ENCODE results near the gene C1QL3.
A peak's percentile ranks its signal among the peaks of the same experiment; 100 is the strongest.

Gene C1QL3

DNA sequence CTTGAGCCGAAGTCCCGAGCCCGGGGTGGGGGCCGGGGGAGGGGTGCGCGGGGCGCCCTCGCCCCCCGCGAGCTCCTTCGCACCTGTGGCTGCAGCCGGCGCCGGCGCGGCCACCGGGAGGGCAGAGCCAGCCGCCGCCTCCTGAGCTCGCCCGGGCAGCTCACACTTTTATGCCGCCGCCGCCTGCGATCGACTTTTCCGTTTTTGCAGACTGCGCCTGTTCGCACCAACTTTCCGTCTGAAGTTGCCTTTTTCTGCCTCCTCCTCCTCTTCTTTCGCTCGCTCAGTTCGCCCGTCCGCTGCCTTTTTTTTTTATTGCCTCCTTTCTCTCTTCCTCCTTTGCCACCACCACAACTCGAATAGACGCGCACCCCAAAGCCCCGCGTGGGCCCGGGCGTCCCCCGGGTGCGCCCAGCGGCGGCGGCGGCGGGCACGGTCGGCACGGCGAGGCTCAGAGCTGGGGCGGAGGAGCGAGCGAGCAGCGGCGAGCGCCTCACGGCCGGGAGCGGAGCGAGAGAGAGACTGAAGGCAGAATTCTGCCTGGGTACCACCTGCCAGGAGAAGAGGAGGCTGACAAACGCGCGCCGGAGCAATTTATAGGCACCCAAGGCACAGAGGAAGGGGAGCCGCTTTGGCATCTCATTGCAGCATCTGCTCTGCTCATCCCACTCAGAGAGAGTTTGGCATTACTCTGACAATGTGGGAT, at the start of gene C1QL3:
Gene C1QL3 (minus strand): TSS at position 569 of the 706 bp plus-strand sequence. CDS start 814 bp downstream, outside the sequence.
- DNase-seq: no peak

DNA sequence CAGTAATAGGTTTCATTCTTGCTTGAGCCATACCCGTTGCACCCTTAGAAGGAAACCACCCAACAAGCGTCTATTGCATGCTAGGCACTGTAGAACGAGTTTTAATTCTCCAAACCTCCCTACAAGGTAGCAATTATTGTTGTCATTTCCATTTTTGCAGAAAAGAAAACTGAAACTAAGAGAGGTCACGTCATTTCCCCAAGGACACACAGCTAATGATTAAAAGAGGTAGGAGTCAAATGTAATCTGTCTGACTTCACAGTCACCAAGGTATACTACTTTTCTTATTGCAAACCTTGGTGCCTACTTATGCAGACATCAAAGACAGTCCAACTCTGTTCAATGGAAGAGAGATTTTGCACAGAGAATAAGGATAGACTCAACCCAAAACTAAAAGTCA, 49.1 kb upstream of the C1QL3 start:
- DNase-seq: no peak

DNA sequence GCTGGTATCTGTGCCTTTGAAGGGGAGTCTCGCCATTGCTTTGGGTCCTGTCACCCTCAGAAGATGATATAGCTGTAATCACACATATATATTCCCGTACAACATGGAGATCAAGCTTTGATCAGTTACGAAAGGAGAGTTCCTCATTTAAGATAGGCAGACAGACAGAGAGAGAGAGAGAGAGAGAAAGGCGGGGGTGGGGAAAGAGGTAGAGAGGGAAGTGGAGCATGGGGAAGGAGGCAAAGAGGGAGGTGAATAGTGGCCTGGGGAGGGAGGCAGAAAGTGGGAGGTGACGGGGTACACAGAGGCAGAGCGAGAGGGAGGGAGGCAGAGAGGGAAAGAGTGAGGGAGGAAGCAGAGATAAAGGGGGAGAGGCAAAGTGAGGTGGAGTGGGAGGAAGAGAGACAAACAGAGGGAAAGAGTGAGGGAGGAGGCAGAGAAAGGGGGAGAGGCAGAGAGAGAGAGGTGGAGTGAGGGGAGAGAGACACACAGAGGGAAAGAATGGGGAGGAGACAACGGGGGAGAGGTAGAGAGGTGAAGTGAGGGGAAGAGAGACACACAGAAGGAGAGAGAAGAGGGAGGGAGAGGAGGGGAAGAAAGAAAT, 44.6 kb upstream of the C1QL3 start:
- DNase-seq: peak in 1 of 2 donors; percentile 3

DNA sequence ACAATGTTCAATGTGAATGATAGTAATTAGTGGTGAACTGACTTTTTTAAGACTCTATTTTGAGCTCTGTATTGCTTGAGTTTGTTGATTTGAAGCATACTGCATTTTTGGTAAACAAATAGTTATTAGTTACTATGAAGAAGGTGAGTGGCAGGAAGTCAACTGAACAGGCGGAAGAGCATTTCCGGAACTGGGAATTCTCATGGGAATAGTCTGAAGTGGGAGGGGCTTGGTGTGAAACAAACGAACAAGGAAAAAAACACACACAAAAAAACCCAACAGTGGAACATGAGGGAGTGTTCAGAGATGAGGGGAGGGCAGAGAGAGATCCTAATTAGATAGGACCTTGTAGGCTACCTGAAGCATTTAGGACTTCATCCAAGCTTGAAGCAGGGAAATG, 43.9 kb upstream of the C1QL3 start:
- DNase-seq: no peak

DNA sequence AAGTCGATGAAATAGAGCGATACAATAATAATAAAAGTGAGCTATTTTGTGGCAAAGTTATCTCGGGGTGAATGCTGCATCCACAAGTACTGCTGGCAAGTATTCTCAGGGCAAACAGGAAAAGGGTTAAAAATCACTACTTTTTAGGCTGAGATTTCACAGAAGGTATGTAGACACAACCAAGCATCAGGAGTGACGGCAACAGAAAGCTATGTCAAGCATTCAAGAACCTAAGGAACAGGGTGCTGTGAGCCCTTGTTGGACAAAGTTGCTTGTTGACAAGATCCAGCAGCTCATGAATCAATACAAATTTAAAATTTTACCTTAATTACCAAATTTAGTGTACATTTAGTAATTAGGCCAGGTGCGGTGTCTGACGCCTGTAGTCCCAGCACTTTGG, 41.2 kb upstream of the C1QL3 start:
- DNase-seq: no peak

DNA sequence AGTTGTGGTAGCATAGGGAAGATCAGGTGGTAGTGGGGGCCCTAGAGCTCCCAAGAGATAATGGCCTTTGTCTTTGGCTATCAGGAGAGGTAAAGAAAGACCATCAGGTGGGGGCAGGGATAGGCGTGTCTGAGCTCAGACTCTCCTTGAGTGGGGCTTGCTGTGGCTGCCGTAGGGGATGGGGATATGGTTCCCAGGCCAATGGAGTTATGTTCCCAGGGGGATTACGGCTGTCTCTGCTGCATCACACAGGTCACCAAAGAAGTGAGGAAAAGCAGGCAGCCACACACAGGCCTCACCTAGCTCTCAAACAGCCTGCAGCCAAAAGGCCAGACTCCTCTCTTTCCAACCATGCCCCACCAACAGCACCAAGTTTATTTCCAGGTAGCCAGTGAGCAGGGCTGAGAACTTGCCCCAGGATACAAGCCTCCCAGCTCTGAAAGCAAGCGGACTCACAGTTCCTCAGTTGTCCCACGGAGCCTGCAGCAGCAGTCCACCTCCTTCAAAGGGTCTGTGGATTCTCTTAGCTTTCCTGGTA, 37.6 kb upstream of the C1QL3 start:
- no peak for DNase-seq

DNA sequence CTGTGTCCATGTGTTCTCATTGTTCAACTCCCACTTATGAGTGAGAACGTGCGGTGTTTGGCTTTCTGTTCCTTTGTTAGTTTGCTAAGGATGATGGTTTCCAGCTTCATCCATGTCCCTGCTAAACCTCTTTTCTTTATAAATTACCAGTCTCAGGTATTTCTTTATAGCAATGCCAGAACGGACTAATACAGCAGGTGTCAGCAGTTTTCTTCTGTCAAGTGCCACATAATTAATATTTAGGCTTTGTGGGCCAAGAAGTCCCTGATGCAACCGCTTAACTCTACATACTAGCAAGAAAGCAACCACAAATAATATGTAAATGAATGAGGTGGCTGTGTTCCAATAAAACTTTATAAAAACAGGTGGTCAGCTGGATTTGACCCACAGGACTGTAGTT, 26.3 kb upstream of the C1QL3 start:
- DNase-seq: no peak

DNA sequence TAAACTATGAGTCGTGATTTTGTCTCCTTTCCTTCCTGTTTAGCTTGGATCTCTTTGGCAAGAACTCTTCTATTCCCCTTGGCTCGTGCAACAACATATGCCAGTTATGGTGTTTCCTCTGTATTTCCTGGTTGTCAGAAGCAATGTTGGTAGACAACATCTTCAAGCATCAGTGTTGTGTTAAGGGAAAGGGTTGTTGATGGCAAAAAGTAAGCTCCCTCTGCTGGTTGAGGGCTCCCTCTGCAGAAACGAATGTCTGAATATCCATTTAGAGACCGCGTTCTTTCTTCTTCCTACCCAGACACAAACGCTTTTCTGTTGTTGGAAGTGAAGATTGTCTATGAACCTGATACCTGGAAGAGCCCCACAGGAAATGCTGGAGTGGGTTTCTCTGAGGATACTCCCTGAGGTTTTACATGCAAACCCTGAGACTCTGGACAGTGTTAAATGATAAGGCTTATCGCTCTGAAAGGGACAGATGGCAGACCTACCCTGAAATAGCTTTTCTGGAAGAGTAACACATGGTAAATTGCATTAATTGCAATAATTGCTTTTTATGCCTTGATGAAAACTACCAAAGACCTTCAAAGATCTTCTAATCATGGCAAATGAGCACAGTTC, 23.5 kb upstream of the C1QL3 start:
- peak; percentile 10 to 33 for DNase-seq

DNA sequence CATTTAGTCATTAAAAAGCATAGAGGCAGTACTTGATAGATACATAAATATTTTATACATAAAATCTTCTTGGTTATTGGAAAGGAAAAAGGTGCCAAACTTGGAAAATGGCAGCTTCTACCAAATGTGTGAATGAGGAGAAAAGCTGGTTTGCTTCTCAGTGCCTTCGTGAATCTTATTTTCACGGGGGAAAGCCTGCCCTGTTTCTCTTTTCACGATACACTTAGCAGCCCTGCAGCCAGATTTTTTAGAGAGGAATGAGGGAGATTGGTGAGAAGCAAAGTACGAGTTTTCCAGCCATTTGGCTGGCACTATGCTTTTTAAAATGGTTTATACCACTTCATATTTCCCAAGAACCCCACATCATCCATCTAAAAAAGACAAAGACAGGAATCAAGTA, 22.9 kb upstream of the C1QL3 start:
- DNase-seq: no peak

DNA sequence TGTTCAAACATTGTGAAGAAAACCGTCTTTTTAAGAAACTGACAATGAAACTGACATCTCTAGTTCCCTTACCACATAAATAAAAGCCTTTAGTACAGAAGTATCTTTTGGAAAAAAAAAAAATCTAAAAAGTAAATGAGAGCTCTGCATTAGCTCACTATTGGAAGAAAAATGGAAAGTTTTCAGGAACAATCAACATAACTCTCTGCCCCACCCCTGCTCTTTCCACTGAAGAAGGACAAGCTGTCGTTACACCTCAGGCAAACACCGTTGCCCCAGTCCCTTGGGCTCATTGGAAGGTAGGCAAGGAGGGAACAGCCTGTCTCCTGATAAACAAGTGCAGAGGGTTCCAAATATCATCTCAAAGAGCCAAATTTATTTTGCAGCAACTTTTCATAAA, 22.4 kb upstream of the C1QL3 start:
- no peak for DNase-seq

DNA sequence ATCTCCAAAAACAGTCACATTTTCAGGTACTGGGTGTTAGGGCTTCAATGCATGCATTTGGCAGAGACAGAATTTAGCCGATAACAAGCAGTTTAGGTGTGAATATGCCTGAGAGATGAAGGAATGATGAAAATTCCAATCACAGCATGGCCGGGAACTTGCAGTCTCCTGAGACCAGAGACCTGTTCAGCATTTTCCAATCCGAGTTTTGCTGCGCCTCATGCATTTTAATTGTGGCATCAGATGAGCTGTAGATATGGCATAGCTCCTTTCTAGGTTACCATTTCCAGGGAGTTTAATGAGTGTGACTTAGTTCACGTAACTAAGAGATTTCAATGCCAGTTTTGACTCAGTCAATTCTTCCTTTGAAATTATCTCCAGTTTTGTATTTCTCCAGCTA, 14.5 kb upstream of the C1QL3 start:
- DNase-seq: no peak

DNA sequence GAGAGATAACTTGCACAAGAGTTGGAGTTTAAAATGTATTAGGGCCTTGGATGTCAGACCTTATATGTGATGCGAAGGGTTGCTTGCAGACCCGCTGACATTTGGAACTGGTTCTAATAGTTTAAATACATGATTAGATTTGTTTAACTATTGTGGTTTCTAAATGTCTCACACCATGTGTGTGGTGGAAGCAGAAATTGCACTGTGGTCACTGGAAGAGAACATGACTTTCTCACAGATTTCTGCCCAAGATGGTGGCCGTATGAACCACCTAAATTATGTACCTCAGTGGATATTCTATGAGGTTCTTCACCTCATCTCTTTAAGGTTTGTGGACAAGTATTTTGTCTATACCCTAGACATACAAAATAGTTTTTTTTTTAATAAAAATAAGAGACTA, 8.2 kb upstream of the C1QL3 start:
- no peak for DNase-seq

DNA sequence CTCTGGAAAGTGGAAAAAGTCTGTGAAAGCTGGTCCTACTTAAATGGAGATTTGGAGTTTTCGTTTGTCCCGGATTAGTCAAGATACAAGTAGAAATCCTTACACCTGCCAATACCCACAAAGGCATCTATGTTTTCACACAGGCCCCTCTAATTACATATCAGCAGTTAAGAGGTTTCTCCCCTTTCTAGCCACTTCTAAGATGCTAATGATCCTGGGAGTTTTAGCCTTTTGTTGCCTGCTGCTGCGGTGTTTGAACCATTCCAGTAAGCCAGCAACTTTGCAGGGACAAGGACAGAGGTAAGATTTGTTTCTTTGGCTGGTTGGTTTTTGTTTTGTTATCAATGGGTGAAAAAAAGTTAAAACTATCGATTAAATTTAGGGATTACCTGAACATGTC, 5.8 kb upstream of the C1QL3 start:
- no peak for DNase-seq

DNA sequence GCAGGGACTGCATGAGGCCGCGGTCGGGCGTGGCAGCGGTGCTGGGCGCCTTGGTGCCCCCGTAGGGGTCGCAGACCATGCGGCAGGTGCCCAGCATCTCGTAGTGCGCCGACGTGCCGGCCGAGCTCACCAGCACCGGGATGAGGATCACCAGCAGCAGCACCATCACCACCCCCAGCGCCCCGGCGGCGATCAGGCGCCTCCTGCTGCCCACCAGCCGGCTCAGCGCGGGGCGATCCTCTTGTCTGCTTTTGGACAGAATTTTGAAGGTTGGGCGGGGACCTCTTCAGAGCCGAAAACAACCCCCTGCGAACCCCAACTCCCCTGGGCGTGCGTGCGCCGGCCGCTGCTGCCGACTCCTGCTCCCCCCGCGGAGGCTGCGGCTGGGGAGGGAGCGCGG, 779 bp downstream of the C1QL3 start:
- peak; percentile 2 to 8 for DNase-seq

DNA sequence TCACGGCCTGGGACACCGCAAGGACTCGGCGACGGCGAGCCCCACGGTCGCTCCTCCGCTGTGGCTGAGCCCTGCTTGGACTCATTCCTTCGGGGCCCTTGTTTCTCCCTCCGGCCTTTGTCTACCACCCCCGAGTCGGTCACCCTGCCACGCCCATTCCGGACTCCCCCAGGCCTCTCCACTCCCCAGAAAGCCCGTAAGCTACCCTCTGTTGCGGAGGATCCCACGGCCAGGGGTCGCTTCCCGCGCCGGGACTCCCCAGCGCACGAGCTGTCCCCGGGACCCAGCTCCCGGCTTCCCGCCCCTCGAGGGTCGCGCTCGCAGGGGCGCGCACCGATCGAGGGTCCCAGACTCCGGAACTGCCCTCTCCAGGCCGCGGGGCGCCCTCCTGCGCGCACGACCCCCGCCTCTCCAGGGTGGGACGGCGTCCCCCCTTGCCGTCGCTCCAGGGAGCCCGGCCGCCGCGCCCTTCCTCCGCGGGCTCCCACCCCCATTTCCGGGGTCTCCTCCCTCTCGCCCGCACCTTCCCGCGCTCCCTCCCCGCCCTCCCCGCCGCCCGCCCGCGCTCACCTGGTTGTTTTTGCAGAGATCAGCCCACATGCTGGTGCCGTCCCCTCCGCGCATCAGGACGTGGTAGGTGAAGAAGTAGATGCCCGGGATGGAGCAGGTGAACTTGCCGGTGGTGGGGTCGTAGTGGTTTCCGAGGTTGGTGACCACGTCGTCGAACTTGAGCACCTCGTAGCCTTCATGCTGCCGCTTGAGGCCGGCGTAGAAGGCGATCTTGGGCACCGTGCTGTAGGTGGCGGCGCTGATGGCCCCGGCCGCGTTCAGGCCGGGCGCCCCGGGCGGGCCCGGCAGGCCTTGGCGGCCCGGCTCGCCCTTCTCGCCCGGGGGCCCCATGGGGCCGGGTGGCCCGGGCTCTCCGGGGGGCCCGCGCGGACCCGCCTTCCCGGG, 1.5 kb downstream of the C1QL3 start:
- no peak for DNase-seq

DNA sequence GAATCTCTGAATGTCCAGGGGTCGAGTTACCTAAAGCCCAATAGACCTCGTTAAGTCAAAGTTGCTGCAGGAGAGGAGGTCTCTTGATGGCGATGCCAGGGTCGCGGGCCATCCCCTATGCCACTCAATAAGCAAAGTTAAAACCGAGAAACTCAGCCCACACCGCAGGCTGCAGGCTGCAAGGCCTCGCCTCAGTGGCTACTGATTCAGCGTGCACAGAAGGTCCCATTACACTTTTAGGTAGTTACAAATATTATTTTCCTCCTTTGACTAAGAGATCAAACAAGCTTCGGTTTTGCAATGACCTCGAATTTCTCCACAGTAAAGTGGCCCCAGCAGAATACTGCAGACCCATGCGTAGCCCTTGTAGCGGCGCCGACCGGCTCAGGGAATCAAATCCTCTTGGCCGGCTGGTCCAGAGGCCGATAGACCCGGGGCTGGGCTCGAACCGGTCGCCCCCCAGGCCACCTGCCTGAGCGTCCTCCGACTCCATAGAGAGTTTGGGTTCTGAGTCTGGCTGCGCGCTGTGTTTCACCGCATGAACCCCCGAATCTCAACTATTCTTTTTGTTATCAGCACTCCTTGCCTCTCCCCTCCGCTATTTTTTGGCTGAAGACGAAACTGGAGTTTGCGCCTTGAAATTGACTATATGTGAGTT, 2.3 kb downstream of the C1QL3 start:
- no peak for DNase-seq

DNA sequence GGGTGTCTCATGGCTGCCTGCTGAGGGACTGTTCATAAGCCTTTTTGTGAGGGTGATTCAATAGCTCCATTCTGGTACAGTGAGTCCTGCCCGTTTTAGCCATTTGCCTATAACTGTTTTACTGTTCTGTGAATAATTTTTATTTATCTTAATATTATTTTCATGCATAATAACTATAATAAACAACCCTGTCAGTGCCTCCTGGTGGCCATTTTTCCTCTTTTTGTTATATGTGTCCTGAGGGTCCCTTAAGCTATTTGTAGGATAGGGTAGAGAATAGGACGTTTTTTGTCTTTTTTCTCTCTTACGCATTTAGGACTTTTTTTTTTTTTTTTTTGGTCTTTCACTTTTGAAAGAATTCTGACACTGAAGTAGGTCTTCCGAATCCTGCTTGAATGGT, 2.9 kb downstream of the C1QL3 start:
- peak in 1 of 2 donors; percentile 7 for DNase-seq

DNA sequence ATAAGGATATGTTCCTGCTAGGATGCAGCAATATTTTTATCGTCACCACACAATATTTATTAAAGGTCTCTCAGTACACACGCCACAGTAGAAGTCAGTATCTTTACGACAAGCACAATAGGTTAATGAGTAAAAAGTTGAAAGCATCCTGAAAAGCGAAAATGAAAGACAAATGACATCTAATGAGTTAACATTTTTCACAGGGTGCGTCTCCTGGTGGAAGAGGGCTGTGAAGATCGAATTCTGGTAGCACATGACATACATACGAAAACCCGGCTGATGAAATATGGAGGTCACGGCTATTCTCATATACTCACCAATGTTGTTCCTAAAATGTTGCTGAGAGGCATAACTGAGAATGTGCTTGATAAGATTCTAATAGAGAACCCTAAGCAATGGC, 10.8 kb downstream of the C1QL3 start:
- DNase-seq: no peak

DNA sequence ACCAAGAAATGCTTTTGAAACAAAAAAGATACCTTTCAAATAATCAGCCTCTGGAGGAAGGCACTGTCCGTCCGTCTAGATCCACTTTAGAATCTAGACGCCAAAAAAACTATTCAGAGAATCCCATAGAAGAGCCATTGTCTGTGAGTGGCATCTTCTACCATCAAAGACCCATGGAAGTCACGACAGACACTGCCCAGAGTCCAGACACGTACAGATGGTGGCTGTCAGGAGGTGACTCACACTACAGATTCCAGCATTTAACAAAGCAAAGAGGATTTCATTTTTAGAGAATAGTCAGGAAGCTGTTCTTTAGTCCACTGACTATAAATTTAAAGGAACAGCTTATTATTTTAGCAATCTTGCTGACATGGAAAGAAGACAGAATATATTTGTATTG, 11.7 kb downstream of the C1QL3 start:
- DNase-seq: no peak

DNA sequence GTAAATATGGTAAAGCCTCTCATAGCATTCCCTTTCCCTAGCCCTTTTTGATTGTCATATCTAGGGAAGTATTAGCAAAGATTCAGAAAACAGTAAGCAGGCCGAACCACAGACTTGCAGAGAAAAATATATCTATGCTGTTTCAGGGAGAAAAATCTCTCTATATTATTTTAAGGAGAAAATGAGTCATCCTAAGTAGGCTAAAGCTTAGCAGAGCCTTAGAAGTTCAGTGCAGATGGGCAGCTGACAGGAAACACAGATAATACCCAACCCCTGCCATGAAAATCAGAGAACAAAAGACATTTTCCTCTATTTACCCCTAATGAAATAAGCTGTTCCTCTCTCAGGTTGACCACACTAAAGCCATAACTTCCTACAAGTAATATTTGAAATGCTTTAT, 16.5 kb downstream of the C1QL3 start:
- no peak for DNase-seq

DNA sequence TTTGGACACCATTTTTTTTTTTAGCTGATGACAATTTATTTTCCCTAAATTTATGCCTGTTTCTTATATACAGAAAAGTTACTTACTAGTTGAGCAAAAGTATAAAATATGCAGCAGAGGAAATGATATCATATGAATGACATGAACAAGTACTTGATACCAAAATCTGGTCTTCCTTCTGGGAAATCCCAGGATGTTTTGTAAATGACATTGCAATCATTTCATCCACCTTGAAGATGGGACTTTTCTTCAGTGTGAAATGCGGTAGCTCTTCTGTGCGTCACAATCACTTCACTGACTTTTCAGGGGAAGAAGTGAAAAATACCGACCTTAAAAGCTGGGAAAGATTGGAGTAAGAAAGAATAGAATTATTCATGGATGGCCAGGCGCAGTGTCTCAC, 23.8 kb downstream of the C1QL3 start:
- DNase-seq: peak in 1 of 2 donors; percentile 4

DNA sequence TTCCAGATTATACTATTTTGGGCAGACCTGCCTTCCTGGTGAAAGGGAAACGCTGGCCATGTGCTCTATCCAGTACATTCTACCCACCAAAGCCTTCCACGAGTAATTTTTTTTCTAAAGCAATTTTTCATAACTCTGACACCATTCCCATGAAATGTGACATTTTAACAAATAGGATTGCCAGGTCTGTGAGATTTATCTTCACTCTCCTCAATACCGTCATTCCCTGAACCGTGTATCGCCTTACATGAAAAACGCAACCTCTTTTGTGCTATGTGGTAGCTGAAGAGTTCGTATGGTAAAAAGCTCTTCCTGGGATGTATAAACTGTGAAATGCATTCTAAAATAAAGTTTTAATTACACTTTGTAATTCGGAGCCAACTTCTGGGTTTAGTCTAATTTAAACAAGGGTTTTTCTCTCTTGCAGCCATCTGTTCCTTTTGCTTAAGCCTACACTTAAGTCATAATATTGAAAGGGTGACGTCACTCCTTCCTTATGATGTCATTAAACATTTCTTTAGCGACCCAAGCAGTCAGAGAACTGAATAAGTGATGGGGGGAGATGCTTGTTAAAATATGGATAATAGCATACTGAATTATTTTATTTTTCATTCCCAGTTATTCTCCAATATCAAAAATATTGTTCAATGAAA, 27.7 kb downstream of the C1QL3 start:
- no peak for DNase-seq
